ENCODE data around the gene SENP8.
A peak's percentile ranks its signal among the peaks of the same experiment; 100 is the strongest.

SENP8 gene

DNA sequence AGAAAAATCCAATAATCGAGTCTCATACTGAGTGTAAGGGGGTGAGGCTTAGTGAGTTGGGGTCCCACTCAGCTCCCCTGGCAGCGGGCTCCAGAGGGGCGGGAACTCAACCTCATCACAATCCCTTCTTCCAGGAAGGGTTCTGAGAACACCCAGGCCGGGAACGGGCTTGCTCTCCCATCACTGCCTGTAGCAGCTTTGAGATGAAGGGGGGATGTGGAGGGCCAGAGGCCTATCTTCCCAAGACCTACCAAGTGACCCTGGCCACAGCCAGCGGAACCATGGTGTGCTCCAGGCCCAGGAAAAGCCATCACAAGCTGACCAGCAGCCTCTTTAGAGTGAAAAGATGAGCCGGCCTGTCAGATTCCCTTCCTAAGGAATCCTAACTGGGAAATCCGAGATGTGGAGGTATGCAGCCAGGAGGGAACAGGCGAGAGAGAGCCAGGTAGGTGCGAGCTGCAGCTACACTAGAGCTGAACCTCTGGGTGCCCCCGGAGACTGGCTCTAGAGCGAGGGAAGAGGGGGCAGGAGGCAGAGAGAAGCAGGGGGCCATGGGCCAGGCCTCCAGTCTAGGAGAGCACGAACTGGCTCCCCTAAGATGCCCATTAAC, 60.9 kb downstream of the SENP8 start:
- no peak for DNase-seq

DNA sequence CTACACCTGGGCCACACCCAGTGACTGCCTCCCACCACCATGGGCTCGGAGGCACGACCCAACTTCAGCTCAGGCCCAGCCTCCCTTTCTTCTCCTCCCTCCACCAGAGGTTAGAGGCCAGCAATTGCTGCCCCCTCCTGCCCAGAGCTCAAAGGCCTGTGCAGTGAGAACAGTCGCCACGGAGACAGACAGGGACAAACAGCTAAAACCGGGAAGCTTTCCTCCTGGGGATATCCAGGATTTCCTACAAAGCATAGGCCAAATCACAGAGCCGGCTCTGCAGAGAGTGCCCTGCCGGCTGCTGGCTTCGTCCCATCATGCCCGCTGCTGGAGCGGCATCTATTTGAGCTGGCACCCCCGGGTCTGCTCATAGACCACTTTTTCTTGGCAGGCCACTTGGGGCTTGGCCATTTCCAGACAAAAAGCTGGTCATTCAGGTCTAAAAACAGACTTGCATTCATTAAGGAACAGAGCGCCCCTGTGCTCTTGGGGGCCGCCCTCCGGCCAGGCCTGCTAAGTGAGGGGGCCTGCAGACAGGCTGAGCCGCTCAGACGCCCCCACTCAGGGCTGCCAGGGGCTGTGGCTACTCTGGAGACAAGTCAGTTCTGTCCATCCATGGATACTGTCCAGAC, 61.9 kb downstream of the SENP8 start:
- DNase-seq = no peak

- no peak for DNase-seq
These were observed 62.6 kb downstream of the SENP8 start for GRCh38 chr15:72180761-72181324.

GRCh38 chr15:72182244-72182643, 64.0 kb downstream of the SENP8 start:
- DNase-seq = no peak

- DNase-seq = no peak
These were observed 64.5 kb downstream of the SENP8 start for GRCh38 chr15:72182673-72183072.

GRCh38 chr15:72183781-72184164, 65.6 kb downstream of the SENP8 start:
- no peak for DNase-seq

DNA sequence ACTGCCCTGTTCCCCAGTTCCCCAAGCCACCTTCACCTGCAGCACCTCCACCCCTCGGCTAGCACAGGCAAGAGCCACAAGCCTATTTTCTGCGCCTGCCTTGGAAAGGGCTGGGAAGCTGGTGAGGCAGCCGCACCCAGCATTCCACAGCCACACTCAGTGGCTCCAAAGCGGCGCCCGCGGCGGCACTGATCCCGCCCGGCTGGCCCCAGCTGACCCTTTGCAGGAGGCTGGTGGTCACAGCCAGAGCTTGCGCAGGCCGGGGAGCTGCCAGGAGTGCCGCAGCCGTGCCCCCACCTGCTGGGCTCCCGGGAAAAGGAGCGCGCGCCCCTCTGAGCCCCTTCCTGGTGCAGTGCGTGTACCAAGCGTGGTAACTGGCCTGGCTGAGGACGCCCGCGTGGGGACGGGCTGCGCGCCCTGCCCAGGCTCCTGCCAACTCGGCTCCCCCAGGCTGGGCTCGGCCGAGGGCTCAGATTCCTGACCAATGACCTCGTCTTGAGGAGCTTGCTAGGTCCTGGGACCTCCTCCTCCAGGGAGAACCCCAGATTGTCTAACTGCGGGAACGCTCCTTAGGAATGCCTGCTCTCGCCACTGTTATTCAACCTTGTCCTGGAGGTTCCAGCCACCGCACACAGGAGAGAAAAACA, 66.1 kb downstream of the SENP8 start:
- peak; percentile 34 for DNase-seq

DNA sequence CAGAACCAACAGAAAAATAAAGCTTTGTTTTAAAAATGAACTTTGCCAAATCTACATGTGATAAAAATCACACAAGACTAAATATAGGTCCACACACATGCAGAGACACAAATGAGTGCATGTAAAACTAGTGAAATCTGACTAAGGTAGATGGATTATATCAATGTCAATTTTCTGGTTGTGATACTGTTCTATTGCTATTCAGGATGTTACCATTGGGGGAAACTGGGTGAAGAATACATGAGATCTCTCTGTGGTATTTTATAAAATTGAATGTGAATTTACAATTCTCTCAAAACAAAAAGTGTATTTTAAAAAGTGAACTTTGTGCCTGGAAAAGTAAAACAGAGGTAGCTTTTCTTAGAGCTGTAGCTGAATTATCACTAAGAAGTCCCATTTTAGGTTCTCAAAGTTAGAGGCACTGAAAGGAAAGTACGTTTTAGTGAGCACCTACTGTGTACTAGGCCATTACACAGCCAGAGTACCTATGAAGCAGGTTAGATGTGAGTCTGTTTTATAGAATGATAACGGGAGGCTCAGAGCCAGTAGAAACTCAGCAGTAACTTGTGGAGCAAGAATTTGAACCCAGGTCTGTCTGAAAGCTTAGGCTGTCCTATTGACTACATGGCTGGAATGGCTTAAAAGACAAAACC, 71.2 kb downstream of the SENP8 start:
- DNase-seq = no peak

DNA sequence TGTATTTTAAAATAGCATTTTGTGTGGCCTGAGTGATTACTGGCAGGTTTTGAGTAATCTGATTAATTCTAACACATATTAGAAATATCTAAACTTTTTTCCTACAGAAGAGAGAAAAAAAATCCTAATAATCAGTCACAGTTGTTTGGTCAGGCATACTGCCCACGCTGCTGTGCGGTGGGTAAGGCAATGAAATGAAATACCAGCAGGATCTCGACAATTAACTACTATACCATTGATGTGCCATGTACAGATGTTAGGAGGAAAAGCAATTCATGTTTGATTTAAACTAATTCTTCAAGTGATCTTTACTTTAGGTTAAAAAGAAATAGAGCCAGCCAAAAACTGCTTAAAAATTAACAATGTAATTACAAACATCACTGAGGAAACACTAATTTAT, 74.2 kb downstream of the SENP8 start:
- no peak for DNase-seq
